Stimulated activated effector memory CD8-positive, alpha-beta T cell treated with anti-CD3 and anti-CD28 coated beads, Interleukin-12 subunit alpha, Interleukin-12 subunit beta, amount 100 ng/mL, for 72 hours (primary cell): ENCODE results near the gene EVA1C.
"Not testable (repeated sequence)": the region's sequence is repeated elsewhere in the genome, so short reads cannot be mapped to it uniquely, and the experiment has no call there.

Experiments
- ATAC-seq: fragments of 150-1000 bp; cut with Tn5 transposase; 2 replicates; pipeline ENCODE4 v1.10.0; 2021
- DNase-seq, 2 donors: peaks; one replicate each; pipeline ENCODE4 v3.0.0; 2021 to 2022; ENCODE audit warnings: low spot score in 2 of 2
- H3K27ac Mint-ChIP-seq: one replicate; pipeline ENCODE4 v1.8.0; 2022; ENCODE audit warnings: mild to moderate bottlenecking, mixed read lengths
- H3K36me3 Mint-ChIP-seq: one replicate; pipeline ENCODE4 v1.8.0; 2022; ENCODE audit warnings: mild to moderate bottlenecking, mixed read lengths
- H3K4me1 Mint-ChIP-seq: one replicate; pipeline ENCODE4 v1.8.0; 2022; ENCODE audit warnings: mixed read lengths
- H3K4me3 Mint-ChIP-seq: one replicate; pipeline ENCODE4 v1.8.0; 2022; ENCODE audit warnings: mild to moderate bottlenecking, mixed read lengths
- H3K9me3 Mint-ChIP-seq: one replicate; pipeline ENCODE4 v1.8.0; 2022; ENCODE audit warnings: mixed read lengths

Gene EVA1C

DNA sequence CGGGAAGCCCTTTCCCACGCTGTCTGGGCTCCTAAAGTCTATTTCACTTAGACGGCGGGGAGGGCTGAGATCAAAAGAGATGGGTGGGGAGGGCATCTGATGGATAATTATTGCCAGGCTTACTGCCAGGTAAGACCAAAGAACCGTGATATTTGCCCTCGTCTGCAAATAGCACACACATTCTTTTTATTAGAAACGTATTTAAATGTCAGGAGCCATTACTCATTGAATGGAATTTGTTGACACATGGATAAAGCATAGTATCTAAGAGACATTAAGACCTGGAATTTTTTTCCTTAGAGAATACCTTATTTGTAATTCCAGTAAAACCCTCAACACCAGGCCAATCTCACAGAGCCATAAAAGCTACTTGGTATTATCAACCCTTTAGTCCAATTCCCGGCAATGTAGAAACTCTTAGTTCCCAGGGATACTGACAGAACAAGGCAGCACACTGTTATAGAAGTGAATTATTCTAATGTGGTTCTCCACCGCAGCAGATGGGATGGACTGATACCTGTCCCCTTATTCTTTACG, 30.3 kb upstream of the EVA1C start:
- H3K27ac Mint-ChIP-seq, result no peak overlapping the region
- peaks cover 6% of the 10 kb centered on the region for H3K4me1 Mint-ChIP-seq
- ATAC-seq (no peak), DNase-seq (no peak)
- peaks cover 90% of the 10 kb centered on the region for H3K36me3 Mint-ChIP-seq
- H3K9me3 Mint-ChIP-seq, result no peaks in the 10 kb centered on the region
- H3K4me3 Mint-ChIP-seq, result no peak overlapping the region

DNA sequence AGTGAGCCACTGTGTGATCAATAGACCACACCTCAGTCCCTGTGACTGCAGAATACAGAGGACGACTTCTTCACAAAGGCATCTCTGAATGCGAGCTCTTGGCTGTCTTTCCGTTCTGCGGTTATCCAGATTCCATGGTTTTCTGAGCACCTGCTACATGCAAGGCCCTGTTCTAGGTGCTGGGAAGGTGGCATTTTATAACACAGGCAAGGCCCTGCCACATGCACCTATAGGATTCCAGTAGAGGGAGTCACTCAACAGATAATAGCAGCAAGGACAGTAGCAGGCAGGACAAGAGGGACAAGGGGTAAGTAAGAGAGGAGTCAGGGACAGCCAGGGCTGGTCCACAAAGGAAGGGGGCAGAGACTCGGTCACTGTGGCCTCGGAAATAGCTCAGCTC, 28.7 kb upstream of the EVA1C start:
- Mint-ChIP-seq H3K4me3 (no peak overlapping the region), H3K27ac (no peak overlapping the region), H3K36me3 (peaks cover 73% of the 10 kb centered on the region), H3K4me1 (peaks cover 21% of the 10 kb centered on the region), H3K9me3 (no peaks in the 10 kb centered on the region)
- DNase-seq, result no peak
- no peak for ATAC-seq

DNA sequence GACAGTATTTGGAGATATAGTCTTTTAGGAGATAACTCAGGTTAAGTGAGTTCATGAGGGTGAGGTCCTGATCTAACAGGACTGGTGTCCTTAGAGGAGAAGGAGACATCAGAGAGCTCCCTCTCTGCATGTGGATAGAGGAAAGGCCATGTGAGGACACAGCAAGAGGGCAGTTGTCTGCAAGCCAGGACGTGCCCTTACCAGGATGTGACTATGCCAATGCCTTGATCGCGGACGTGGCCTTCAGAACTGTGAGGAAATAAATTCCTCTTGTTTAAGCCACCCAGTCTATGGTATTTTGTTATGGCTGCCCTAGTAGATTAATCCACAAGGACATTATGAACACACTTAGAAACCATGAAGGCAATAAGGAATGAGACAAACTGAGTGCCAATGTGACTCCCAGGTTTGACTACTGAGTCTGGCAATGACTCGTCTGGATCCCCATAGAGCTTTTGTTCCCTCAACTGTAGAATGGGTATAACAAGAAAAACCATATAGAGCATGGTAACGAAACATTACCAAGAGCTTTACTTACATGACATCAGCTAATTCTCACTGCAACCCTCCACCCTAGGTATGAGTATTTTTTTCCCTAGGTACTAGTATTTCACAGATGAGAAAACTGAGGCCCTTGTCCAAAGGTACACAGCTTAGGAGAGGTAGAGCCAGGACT, 26.2 kb upstream of the EVA1C start:
- DNase-seq (no peak), ATAC-seq (peak; percentile 36)
- H3K9me3 Mint-ChIP-seq, result no peaks in the 10 kb centered on the region
- H3K36me3 Mint-ChIP-seq, result peaks cover 60% of the 10 kb centered on the region
- H3K27ac Mint-ChIP-seq, result no peak overlapping the region
- H3K4me3 Mint-ChIP-seq, result no peak overlapping the region
- H3K4me1 Mint-ChIP-seq, result peaks cover 37% of the 10 kb centered on the region

DNA sequence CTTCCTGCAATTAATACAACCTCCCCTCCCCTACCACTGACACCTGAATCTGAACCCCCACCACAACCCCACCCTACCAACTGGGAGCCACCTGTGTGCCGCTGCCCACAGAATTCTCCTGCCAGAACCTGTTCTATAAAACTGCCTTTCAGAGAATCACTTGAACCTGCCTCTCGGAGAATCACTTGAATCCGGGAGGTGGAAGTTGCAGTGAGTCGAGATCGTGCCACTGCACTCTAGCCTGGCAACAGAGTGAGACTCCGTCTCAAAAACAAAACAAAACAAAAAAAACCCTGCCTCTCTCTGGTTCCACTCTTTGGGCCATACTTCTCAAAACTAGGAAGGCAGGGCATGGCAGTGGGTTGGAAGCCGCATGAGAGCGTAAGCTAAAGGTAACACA, 25.4 kb upstream of the EVA1C start:
- Mint-ChIP-seq H3K36me3 (peaks cover 52% of the 10 kb centered on the region), H3K4me1 (peaks cover 45% of the 10 kb centered on the region), H3K9me3 (no peaks in the 10 kb centered on the region), H3K27ac (peak overlapping the region; percentile 52), H3K4me3 (no peak overlapping the region)
- DNase-seq (no peak), ATAC-seq (no peak)

DNA sequence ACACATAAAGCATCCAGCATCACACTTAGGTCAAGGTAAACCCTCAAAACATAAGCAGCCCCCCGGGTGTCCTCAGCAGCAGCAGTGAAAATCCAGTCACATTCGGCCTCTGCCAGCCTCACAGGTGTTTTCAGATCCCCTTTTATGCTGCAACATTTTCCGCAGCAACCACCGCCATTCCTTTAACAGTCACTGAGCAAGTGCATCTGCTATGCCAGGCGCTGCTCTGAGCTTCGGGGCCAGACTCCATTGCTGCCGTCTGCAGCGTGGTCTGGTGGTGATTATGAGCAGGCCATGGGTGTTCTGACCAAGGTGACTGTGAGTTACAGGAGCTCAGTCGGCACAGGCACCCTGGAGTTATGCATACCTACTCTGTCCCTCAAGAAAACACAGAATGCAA, 24.2 kb upstream of the EVA1C start:
- ATAC-seq (no peak), DNase-seq (no peak)
- H3K36me3 Mint-ChIP-seq, result peaks cover 41% of the 10 kb centered on the region
- no peaks in the 10 kb centered on the region for H3K9me3 Mint-ChIP-seq
- H3K4me3 Mint-ChIP-seq, result no peak overlapping the region
- peak overlapping the region; percentile 52 for H3K27ac Mint-ChIP-seq
- H3K4me1 Mint-ChIP-seq, result peaks cover 45% of the 10 kb centered on the region

DNA sequence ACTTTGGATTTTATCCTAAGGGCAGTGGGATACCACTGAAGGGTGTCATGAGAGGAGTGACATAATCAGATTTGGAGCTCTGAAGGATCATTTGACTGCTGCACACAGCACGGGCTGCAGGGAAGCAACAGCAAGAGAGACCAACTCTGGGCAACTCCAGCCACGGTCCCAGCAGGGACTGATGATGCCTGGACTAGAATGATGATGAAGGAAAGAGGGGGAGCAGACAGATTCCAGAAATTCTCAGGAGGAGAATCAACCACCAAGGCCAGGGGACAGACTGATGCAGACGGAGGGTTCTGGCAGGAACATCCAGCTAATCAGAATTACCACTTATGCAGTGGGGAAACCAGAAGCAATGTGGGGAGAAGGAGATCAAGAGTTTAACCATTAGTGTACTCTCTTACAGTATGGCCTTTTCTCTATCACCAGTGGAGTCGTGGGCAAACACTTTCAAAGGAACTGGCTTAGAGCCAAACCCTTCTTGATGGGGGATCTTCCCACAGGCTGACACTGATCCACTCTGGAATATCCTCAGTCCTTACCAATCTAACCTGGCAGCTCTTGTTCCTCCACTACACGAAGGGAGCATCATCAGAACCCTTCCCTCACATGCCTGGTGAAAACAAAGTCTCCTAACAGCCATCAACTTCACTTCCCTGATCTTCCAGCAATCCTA, 23.0 kb upstream of the EVA1C start:
- peaks cover 29% of the 10 kb centered on the region for H3K36me3 Mint-ChIP-seq
- no peak overlapping the region for H3K4me3 Mint-ChIP-seq
- H3K9me3 Mint-ChIP-seq, result no peaks in the 10 kb centered on the region
- ATAC-seq (no peak), DNase-seq (no peak)
- H3K27ac Mint-ChIP-seq, result no peak overlapping the region
- H3K4me1 Mint-ChIP-seq, result peaks cover 51% of the 10 kb centered on the region

DNA sequence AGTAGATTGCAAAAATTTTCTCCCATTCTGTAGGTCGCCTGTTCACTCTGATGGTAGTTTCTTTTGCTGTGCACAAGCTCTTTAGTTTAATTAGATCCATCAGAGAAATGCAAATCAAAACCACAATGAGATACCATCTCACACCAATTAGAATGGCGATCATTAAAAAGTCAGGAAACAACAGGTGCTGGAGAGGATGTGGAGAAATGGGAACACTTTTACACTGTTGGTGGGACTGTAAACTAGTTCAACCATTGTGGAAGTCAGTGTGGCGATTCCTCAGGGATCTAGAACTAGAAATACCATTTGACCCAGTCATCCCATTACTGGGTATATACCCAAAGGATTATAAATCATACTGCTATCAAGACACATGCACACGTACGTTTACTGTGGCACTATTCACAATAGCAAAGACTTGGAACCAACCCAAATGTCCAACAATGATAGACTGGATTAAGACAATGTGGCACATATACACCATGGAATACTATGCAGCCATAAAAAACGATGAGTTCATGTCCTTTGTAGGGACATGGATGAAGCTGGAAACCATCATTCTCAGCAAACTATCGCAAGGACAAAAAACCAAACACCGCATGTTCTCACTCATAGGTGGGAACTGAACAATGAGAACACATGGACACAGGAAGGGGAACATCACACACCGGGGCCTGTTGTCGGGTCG, 21.8 kb upstream of the EVA1C start:
- peak overlapping the region; percentile 78 for H3K4me3 Mint-ChIP-seq
- DNase-seq, ATAC-seq, H3K27ac Mint-ChIP-seq, H3K9me3 Mint-ChIP-seq: not testable (repeated sequence)
- peaks cover 17% of the 10 kb centered on the region for H3K36me3 Mint-ChIP-seq
- peaks cover 48% of the 10 kb centered on the region for H3K4me1 Mint-ChIP-seq

DNA sequence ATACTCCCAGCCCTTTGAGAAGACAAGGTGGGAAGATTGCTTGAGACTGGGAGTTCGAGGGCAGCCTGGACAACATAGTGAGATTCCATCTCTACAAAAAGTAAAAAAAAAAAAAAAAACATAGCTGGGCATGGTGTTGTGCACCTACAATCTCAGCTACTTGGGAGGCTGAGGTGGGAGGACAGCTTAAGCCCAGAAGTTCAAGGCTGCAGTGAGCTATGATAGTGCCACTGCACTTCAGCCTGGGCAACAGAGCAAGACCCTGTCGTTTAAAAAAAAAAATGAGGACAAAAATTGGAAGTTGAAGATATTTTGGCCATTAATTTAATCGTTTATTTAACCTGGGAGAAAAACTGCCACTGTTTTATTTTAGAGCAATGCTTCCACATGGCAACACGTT, 20.8 kb upstream of the EVA1C start:
- DNase-seq, result no peak
- Mint-ChIP-seq H3K4me3 (peak overlapping the region; percentile 78), H3K36me3 (peaks cover 12% of the 10 kb centered on the region), H3K9me3 (no peaks in the 10 kb centered on the region), H3K4me1 (peaks cover 45% of the 10 kb centered on the region), H3K27ac (peak overlapping the region; percentile 78)
- no peak for ATAC-seq

DNA sequence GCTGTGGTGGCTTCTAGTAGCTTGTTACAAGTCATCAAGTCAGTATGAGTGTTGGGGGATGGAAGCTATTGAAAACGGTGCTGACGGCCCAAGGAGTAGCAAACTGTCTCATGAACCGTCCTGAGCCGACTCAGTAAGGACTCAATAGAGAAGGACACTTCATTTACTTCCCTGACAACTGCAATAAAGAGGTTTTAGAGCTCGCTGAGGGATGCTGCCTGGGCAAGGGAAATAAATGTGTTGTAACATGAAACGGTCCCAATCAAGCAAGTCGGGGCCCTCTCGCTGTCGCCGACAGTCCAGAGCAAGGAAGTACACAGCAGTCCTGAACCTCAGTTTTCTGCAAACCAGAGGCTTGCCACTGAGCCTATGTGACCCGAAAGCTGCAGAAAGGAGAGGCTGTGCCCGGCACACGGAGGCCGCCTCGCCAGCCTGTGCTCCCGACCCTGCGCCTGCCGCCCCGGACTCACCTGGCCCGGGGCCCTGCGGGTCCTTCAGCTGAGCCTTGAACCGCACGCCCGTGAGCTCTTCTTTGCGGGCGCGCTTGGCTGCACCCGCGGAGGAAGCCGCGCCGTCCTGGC, 20.1 kb upstream of the EVA1C start:
- H3K4me3 Mint-ChIP-seq, result peak overlapping the region; percentile 78
- no peaks in the 10 kb centered on the region for H3K9me3 Mint-ChIP-seq
- DNase-seq, result no peak
- peak; percentile 60 for ATAC-seq
- peaks cover 12% of the 10 kb centered on the region for H3K36me3 Mint-ChIP-seq
- peaks cover 44% of the 10 kb centered on the region for H3K4me1 Mint-ChIP-seq
- H3K27ac Mint-ChIP-seq, result peak overlapping the region; percentile 78

DNA sequence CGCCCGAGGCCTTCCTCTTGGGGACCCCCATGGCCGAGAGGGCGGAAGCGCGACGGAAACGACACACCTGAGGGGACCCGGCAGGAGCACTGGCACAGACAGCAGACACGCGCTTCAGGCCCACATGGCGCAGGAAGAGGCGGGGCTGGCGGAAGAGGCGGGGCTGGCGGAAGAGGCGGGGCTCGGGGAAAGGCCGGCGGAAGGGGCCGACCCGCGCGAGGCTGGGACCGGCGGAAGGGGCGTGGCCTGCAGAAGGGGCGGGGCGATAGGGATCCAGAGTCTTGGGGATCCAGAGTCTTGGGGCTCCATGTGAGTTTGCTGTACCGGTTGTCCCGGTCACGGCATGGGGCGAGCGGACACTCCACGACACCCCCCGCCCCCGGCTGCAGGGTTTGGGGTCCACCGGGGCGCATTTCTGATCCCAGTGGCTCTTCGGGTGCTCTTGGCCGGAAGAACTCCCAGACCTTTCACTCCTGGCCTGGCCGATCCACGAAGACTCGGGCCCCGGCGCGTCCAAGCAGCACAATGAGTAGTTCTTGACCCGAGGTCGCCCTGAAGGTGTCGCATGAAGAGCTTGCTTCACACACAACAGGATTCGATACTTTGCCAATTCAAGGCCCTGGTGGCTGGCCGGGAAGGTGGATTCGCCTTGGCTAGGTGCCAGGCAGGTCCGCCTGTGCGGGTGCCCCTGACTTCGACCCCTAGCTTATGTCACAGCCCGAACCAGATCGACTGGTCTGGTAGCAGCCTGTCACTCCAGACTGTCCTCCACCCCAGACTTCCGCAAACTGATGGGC, 19.4 kb upstream of the EVA1C start, which contains the start of gene URB1:
Gene URB1 (minus strand): TSS at position 133 of the 797 bp plus-strand sequence. CDS start 102 bp downstream, at position 31.
- H3K9me3 Mint-ChIP-seq, result no peaks in the 10 kb centered on the region
- H3K4me3 Mint-ChIP-seq, result peak within 1 kb of the TSS; percentile 78
- H3K4me1 Mint-ChIP-seq, result peaks cover 37% of the 10 kb centered on the region
- H3K27ac Mint-ChIP-seq, result peak within 1 kb of the TSS; percentile 78
- DNase-seq (peak; percentile 92 to 96), ATAC-seq (peak; percentile 98)
- H3K36me3 Mint-ChIP-seq, result peaks cover 12% of the 10 kb centered on the region

DNA sequence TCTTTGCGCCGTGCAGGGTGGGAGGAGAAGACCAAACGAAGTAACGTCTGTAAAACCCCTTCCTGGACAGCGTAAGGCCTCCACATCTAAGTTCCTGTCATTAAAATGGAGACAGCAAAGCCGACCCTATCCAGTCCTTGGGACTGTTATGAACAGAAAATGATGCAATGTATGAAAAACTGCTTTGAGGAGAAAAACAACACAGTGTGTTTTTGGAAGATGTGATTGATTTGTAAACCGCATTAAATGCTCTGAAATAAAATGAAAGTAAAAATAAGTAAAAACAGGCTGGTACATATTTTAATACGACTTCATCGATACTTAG, 18.9 kb upstream of the EVA1C start:
- peak overlapping the region; percentile 78 for H3K27ac Mint-ChIP-seq

DNA sequence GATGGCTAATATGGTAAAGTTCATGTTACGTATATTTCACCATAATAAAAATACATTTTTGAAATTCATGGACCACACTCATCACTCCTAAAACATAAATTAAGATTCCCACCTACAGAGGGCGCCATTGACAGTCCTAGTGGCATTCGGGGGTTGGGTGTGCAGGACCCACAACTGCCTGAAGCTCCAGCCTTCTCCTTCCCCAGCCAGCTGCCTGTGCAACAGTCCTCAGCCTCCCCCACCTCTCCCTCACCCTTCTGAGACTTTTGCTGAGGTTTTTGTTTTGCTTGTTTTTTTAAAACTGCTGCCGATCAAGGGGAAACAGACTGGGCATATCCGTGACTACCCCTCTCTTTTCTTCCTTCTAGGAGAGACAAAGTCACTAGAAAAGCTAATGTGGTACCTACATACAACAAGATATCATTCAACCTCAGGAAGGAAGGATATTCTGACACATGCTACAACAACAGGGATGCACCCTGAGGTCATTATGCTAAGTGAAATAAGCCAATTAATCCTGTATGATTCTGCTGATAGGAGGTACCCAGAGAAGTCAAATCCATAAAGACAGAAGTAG, 9.2 kb upstream of the EVA1C start:
- DNase-seq (peak; percentile 60 to 78), ATAC-seq (peak; percentile 75)
- H3K4me1 Mint-ChIP-seq, result peaks cover 16% of the 10 kb centered on the region
- no peak overlapping the region for H3K27ac Mint-ChIP-seq
- H3K9me3 Mint-ChIP-seq, result peaks cover 2% of the 10 kb centered on the region
- no peak overlapping the region for H3K4me3 Mint-ChIP-seq
- H3K36me3 Mint-ChIP-seq, result no peaks in the 10 kb centered on the region

More for the DNA sequence above, 18.9 kb upstream of the EVA1C start:
- DNase-seq, result no peak
- peak overlapping the region; percentile 78 for H3K4me3 Mint-ChIP-seq
- H3K9me3 Mint-ChIP-seq, result no peaks in the 10 kb centered on the region
- H3K4me1 Mint-ChIP-seq, result peaks cover 32% of the 10 kb centered on the region
- H3K36me3 Mint-ChIP-seq, result peaks cover 12% of the 10 kb centered on the region
- no peak for ATAC-seq

DNA sequence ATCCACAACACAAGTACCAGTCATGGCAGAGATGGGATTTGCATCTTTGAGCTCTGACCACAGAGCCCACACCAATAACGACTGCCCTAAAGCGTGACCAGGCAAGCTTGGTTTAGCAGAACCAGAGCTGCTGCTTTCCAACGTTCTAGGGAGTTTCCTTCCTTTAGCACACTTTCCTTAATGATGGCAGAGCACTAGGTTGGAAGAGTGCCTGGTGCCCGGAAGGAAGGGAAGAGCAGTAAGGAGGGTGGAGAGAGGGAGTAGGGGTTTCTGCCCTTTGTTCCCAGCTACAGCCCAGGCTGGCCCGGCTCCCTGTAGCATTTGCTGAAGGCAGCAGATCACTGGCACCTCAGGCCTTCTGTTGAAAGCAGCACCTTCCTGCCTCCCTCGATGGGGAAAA, 6.1 kb upstream of the EVA1C start:
- no peak for ATAC-seq
- DNase-seq, result no peak
- no peak overlapping the region for H3K4me3 Mint-ChIP-seq
- H3K4me1 Mint-ChIP-seq, result peaks cover 36% of the 10 kb centered on the region
- peaks cover 3% of the 10 kb centered on the region for H3K9me3 Mint-ChIP-seq
- no peak overlapping the region for H3K27ac Mint-ChIP-seq
- H3K36me3 Mint-ChIP-seq, result no peaks in the 10 kb centered on the region

DNA sequence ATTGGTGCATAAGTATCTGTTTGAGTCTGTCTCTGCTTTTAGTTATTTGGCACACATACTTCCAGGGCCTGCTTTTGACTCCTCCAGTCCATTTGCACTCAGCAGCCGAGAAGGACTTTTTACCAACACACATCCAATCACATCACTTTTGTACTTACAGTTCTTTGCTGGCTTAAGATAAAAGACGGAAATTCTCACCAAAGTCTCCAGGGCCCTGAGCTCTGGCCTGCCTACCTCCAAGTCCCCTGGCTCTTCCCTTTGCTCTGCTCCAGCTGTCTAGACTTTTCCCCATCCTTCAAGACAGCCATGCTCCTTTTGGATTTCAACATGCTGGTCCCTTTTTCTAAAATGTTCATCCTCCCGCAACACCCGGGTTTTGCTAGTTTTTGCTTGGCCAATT, 2.2 kb upstream of the EVA1C start:
- H3K4me3 Mint-ChIP-seq, result no peak overlapping the region
- H3K4me1 Mint-ChIP-seq, result peaks cover 58% of the 10 kb centered on the region
- H3K36me3 Mint-ChIP-seq, result no peaks in the 10 kb centered on the region
- H3K9me3 Mint-ChIP-seq, result peaks cover 3% of the 10 kb centered on the region
- ATAC-seq (no peak), DNase-seq (no peak)
- H3K27ac Mint-ChIP-seq, result peak overlapping the region; percentile 96
